SK-N-SH (cell line): ENCODE measurements around the gene PTOV1.

Experiments used
- ELF1 ChIP-seq: IDR thresholded peaks from 2 replicates; pipeline ENCODE4 v1.4.0; 2012
- EP300 ChIP-seq, 2 experiments: IDR thresholded peaks; 2 replicates each; pipeline versions ENCODE4 v1.4.0 to v1.6.1; 2012; ENCODE audit warnings: borderline replicate concordance in 1 of 2, low read depth in 1 of 2, low read length in 1 of 2
- EZH2phosphoT487 ChIP-seq: fragments of 200-600 bp; sonication (generic); IDR thresholded peaks from 2 replicates; pipeline ENCODE4 v1.6.1; 2017; ENCODE audit warnings: low read depth, mixed run types, mild to moderate bottlenecking, antibody characterized with exemption, moderate library complexity, borderline replicate concordance
- GABPA ChIP-seq: IDR thresholded peaks from 2 replicates; pipeline ENCODE4 v1.4.0; 2012; ENCODE audit warnings: low read depth, mild to moderate bottlenecking
- MXI1 ChIP-seq: IDR thresholded peaks from 2 replicates; pipeline ENCODE4 v1.6.1; 2012; ENCODE audit warnings: mild to moderate bottlenecking, low read depth, low read length, improper control_type of control experiment
- RAD21 ChIP-seq: IDR thresholded peaks from 2 replicates; pipeline ENCODE4 v1.6.1; 2012; ENCODE audit warnings: mild to moderate bottlenecking, low read length
- SIN3A ChIP-seq: IDR thresholded peaks from 2 replicates; pipeline ENCODE4 v1.6.1; 2012; ENCODE audit warnings: low read depth, mild to moderate bottlenecking, low read length, moderate library complexity, borderline replicate concordance
- YY1 ChIP-seq: IDR thresholded peaks from 2 replicates; pipeline ENCODE4 v1.4.0; 2012; ENCODE audit warnings: low read depth, mild to moderate bottlenecking
- TF ChIP-seq, protein P1 (sequence below): fragments of 200-600 bp; sonication (generic); IDR thresholded peaks from 2 replicates; pipeline ENCODE4 v1.6.1; 2017; ENCODE audit warnings: antibody characterized with exemption, mild to moderate bottlenecking, moderate library complexity
- TF ChIP-seq, protein P2 (sequence below): IDR thresholded peaks from 2 replicates; pipeline ENCODE4 v1.6.1; 2012; ENCODE audit warnings: mild to moderate bottlenecking, low read depth, low read length, moderate library complexity
- TF ChIP-seq, protein P3 (sequence below): fragments of 150-350 bp; IDR thresholded peaks from 2 replicates; pipeline ENCODE4 v1.6.1; 2017; ENCODE audit warnings: antibody characterized with exemption, low read length, low read depth, borderline replicate concordance

DNA sequence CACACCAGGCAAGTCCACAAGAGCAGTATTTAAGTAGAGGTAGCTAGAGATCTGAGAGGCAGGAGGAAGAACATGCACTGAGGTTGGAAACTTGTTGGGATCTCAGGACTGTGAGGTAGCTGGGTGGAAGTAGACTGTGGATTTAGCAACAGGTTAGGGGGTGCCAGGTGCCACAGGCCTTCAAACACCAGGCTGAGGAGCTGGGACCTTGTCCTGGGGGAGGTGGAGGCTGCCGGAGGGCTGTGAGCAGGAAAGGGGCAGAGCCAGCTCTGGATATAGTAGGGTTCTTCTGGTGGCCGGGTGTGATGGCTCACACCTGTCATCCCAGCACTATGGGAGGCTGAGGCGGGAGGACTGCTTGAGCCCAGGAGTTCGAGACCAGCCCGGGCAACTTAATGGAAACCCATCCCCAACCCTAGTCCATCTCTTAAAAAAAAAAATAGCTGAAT is 41.0 kb upstream of the PTOV1 start:
- TF ChIP-seq, protein P1, sequence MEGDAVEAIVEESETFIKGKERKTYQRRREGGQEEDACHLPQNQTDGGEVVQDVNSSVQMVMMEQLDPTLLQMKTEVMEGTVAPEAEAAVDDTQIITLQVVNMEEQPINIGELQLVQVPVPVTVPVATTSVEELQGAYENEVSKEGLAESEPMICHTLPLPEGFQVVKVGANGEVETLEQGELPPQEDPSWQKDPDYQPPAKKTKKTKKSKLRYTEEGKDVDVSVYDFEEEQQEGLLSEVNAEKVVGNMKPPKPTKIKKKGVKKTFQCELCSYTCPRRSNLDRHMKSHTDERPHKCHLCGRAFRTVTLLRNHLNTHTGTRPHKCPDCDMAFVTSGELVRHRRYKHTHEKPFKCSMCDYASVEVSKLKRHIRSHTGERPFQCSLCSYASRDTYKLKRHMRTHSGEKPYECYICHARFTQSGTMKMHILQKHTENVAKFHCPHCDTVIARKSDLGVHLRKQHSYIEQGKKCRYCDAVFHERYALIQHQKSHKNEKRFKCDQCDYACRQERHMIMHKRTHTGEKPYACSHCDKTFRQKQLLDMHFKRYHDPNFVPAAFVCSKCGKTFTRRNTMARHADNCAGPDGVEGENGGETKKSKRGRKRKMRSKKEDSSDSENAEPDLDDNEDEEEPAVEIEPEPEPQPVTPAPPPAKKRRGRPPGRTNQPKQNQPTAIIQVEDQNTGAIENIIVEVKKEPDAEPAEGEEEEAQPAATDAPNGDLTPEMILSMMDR: no peak
- TF ChIP-seq, protein P2, sequence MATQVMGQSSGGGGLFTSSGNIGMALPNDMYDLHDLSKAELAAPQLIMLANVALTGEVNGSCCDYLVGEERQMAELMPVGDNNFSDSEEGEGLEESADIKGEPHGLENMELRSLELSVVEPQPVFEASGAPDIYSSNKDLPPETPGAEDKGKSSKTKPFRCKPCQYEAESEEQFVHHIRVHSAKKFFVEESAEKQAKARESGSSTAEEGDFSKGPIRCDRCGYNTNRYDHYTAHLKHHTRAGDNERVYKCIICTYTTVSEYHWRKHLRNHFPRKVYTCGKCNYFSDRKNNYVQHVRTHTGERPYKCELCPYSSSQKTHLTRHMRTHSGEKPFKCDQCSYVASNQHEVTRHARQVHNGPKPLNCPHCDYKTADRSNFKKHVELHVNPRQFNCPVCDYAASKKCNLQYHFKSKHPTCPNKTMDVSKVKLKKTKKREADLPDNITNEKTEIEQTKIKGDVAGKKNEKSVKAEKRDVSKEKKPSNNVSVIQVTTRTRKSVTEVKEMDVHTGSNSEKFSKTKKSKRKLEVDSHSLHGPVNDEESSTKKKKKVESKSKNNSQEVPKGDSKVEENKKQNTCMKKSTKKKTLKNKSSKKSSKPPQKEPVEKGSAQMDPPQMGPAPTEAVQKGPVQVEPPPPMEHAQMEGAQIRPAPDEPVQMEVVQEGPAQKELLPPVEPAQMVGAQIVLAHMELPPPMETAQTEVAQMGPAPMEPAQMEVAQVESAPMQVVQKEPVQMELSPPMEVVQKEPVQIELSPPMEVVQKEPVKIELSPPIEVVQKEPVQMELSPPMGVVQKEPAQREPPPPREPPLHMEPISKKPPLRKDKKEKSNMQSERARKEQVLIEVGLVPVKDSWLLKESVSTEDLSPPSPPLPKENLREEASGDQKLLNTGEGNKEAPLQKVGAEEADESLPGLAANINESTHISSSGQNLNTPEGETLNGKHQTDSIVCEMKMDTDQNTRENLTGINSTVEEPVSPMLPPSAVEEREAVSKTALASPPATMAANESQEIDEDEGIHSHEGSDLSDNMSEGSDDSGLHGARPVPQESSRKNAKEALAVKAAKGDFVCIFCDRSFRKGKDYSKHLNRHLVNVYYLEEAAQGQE: no peak
- no peak for TF ChIP-seq YY1
- no peak for TF ChIP-seq EZH2phosphoT487
- no peak for TF ChIP-seq SIN3A
- TF ChIP-seq ELF1: no peak
- TF ChIP-seq, protein P3, sequence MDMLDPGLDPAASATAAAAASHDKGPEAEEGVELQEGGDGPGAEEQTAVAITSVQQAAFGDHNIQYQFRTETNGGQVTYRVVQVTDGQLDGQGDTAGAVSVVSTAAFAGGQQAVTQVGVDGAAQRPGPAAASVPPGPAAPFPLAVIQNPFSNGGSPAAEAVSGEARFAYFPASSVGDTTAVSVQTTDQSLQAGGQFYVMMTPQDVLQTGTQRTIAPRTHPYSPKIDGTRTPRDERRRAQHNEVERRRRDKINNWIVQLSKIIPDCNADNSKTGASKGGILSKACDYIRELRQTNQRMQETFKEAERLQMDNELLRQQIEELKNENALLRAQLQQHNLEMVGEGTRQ: no peak
- no peak for TF ChIP-seq RAD21
- no peak for TF ChIP-seq MXI1
- no peak for TF ChIP-seq EP300 (IDR thresholded peaks at IDR 0.05; ENCODE audit: borderline replicate concordance in 1 of 2, low read depth in 1 of 2, low read length in 1 of 2)
- no peak for TF ChIP-seq GABPA
